ENCODE data around the gene FRMD4A.
A peak's percentile ranks its signal among the peaks of the same experiment; 100 is the strongest.

Gene FRMD4A

DNA sequence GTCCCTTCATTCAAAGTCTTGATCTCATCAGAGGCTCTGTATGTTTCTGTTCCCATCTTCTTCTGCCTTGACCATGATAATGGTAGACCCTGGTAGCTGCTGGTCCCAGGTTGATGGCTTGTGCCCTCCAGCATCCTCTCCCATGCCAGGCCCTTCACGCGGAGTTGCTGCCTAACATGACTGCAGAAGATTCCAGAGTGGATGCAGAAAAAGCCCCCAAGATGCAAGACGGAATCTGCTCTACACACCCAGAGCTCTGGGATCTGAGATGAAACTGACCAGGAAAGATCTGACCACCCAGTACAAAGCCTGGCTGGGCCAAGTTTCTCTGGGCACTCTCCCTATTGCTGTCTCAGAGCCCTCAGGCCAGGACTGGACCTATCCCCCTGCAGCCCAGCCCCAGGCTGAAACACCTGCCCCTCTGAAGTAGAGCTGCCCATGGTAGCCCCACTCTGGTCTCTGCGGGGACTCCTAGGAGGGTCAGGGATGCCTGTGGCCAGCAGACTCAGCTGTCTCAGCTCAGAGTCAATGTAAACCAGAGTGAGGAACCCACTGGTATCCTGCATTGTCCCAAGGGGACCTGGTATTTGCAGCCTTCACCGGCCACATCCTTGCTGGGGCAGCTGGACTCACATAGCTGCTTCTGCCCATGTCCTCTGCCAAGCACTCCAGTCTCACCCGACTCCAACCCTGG lies 9.5 kb upstream of the FRMD4A start:
- DNase-seq (ENCODE audit: low read depth) = no peak

DNA sequence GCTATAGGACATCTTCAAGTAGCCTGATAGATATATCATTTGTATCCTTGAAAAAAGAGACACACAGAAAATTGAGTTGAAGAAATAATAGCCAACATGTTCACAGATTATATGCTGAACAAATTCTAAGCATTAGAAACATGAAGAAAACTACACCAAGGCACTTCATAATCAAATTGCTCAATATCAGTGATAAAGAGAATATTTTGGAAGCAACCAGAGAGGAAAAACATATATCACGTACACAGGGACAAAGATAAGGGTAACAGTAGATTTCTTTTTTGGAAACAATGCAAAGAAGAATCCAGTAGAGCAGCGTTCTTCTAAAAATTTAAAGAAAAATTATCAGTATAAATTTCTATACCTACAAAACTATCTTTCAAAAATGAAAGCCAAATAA lies 6.0 kb upstream of the FRMD4A start:
- DNase-seq (ENCODE audit: low read depth) = no peak

DNA sequence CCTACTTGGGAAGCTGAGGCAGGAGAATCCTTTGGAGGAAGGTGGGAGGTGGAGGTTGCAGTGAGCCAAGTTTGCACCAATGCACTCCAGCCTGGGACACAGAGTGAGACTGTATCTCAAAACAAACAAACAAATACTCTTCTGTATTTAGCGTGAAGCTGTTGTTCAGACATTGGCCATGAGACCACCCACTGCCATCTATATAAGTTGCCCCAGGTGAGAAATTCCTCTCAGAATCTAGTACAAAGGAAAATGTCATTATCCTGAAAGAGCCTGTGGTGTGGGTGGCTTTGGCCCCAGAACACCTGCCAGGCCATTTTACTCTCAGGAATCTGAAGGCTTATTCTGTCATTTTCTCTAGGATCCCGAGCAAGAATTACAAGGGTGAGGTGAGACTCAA lies 4.0 kb upstream of the FRMD4A start:
- DNase-seq (ENCODE audit: low read depth) = no peak

DNA sequence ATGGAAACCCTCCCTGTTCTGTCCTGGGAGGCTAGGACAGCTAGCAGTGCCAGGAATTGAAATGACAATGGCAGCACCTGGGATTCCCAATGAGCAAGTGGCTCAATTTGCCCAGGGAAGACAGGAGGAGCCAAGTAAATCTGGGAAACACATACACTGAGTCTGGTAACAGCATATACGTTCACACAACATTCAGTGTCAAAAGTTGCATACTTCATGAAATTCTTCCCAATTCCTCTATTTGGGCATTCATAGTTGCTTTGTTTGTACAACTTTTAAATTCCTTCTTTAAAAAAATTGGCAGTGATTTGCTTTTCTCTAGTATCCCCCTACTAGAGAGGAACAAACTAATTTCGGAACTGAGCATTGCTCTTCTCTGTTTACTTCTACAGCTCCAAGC lies 2.9 kb upstream of the FRMD4A start:
- DNase-seq (ENCODE audit: low read depth) = no peak

DNA sequence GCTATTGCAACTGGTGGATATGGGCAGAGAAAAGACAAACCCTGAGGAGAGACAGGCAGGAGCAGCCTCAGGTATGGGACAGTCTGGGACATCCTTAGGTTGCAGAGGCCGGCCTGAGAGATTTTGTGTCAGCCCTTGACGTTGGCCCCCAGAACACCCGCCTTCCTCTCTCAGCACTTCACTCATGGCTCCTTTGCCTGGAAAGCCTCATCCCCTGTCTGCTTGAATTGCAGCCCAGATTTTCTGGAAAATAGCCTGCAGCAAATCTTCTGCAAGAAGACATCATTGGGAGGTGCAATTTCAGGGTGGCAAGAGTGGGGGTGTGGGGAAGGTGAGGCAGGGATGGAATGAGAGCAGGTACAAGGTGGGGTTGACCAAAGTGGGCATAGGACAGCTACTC lies 2.2 kb upstream of the FRMD4A start:
- no peak for DNase-seq (ENCODE audit: low read depth)

DNA sequence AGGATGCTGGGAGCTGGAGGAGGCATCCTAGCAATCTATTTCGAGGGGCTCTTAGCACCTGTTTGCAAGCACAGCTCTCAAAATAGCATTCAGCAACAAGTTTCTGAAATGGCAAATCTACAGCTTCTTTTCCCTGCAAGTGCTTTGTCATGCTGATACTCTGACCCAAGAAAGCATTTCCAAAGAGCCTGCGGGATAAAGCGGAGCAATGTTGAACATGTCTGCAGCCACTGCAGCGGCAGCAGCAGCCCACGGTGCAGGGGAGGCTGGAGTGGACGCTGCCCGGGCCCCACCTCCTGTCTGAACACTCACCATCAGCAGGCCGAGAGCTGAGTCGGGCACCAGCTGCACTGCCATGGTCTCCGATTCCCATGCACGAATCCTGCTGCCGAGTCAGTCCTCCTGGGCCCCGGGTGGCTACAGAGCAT lies 964 bp downstream of the FRMD4A start:
- no peak for DNase-seq (ENCODE audit: low read depth)

DNA sequence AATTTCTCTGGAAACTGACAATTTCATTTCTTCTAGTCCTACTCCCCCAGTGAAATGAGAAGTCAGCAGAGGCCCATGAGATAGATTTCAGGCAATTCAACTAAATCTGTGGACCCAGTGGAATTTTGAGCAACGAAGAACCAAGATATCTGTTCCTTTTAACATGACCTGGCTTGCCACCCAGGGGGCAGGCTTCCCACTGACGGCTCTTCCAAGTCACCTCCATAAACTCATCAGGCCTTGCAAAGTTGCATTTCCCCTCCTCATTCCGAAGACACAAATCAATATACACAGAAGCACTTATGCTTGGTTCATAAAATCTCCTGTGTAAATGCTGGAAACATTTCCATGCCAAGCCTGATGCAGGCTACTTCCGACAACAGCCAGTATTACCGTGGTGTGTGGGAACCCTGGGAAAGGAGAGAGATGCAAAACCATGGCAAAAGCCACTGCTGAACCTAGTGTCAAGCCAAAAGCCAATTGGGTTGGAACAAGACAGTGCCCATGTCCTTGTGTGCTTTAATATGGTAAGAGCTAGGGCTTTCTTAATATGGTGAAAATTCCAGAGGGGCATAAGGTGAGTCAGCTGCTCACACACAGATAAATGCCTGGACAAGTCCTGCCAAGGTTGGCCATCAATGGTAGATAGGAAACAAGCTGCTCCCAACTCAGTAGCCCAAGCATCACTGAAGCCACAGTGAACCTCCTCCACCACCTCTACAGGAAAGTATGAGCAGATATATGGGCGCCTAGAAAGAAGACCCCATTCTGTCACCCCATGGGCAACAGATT lies 1.6 kb downstream of the FRMD4A start:
- no peak for DNase-seq (ENCODE audit: low read depth)

DNA sequence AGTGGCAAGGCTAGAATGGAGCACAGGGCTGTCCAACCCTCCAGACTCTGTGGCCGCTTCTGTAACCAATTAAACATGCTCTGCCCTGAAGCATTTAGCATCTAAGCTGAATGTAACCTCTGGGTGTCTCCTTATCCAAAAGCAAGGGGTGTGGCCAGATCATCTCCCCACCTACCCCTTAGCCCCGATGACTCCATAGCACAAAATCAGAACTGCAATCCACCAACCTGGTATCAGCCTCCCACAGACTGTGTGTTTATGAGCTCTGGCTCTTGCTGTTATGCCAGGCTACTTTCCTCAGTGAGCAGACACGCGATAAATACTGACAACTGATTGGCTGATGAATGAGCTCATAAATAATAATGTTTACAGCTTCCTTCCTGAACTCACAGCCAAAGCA lies 3.2 kb downstream of the FRMD4A start:
- DNase-seq (ENCODE audit: low read depth) = no peak

DNA sequence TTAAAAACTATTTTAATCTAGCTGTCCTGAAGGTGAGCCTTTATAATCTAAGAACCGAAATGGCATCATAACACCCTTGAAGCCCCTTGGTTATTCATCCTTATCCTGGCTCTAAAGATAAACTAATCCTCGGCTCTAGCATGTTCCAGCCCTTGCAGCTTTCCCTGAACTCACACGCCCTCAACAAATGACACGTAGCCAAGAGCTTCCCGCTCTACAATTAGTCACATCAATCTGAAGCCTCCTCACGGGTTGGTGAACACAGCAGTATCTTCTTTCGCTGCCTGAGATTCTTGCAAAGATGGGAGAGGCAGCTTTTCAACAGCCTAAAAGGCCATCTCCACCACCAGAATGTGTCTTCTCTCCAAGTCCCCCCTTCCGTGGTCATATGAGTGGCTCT lies 4.1 kb downstream of the FRMD4A start:
- DNase-seq (ENCODE audit: low read depth) = no peak

DNA sequence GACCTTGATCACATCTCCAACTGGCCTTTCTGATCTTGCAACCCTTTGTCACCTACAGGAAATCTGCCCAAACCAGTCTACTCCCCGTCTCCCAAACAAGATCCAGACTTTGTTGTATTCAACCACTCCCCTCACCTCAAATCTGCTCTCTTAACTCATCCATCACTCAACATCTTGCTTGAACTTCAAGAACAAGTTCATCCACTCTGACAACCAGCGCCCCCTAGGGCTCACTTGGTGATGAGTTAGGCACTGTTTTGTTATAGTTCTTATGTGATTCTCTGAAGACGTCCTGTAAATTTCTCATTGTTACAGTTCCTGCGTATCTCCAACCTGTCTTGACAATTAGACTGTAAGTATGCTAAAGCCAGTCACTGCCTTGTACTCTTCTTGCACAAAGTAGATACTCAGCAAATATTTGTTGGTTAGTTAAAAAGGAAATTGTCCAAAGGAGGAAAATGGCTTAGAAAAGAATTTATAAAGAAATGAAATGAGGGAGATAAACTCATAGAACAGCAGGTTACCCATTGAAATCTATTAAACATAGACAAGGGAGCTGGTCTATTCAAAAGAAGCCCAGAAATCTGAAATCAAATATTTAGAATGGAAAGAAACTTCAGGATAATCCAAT lies 5.3 kb downstream of the FRMD4A start:
- DNase-seq (ENCODE audit: low read depth) = peak; percentile 34

DNA sequence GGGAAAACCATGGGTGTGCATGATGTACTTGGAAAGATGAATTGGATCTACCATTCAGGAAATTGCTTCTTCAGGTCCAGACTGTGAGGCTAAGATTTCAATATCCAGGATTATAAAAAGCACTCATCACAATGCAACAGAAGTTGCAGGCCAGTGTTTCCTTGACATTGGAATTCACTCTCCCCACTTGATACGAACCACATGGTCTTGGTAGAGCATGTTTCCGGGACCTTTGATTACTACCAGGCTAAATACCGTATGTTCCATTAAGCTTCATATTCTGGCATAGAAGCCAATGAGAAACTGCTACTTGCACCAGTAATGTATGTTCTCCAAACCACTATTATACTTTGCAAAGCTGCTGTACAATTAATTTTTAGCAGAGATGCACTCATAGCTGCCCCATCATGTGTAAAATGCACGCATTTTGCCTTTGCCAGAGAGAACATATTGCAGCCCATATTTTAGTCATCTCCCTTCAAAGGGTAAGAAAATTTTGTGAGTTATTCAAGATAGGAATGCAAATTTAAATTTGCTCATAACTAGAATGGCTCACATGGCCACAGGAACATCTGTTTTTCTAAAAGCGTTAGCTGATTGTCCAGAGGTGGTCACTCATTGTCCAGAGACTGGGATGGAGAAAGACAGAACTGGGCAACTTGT lies 8.1 kb downstream of the FRMD4A start:
- no peak for DNase-seq (ENCODE audit: low read depth)

DNA sequence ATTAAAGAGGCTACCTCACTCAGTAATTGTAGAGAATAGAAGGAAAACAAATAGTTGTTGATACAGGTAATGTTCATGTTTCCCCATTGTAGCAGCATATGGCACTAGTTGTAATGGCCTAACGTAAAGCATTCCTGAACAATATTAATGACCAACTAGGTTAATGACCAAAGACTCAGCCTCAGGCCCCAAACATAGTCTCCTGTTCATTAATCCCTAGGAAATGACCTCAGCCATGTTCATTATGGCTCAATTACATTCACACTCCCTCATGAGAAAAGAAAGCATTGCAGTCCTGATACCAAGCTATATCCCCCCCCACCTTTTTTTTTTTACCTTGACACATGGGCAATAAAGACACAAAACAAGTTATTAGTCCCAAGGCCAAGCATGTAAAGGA lies 12.7 kb downstream of the FRMD4A start:
- DNase-seq (ENCODE audit: low read depth) = no peak

DNA sequence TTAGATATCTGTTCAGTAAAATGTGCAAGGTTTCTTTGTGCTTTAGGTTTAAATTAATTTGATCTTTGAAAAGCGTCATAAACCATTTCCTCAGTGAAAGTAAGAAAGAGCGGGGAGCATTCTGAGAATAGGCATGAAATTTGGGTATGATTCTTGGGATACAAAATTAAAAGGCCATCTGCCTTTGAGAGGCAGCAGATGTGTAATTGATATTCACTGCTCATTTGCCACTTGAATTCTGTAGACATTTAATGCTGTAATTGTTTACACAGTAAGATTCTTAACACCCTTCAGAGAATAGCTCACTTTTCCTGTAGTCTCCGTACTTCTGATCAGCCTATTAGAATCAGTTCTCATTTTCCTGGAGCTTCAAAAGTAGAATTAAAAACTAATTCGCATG lies 18.7 kb downstream of the FRMD4A start:
- no peak for DNase-seq (ENCODE audit: low read depth)

DNA sequence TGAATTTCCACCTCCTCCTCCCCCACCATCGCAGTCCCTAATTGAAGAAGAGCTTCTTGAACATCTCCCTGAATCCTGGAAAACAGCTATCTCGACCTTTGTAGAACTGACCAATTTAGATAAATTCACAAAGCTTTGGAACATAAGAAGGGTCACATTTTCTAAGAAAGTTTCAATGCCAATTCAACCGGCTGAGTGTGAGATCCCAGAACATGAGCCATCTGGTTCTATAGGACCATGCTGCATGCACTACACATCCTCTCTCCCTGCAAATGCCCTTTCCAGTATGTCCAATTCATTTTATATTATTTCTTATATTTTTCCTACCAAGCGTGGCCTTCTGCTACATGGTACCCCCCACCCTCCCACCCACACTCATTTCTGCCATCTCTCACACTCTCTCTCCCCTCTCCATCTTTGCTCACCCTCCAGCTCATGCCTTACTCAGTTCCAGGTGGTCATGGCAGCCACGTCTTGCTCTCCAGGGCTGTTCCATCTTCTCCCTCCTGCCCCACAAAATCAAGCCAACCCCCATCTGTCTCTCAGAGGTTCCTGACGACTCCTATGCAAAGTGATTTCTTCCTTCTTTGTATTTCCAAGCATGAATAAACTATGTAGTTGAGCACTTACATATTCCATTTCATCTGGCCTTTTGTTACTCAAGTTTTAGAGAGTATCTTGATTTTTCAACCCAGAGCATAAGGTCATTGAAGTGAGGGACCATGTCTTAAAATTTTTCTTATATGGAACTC lies 19.3 kb downstream of the FRMD4A start:
- DNase-seq (ENCODE audit: low read depth) = no peak

DNA sequence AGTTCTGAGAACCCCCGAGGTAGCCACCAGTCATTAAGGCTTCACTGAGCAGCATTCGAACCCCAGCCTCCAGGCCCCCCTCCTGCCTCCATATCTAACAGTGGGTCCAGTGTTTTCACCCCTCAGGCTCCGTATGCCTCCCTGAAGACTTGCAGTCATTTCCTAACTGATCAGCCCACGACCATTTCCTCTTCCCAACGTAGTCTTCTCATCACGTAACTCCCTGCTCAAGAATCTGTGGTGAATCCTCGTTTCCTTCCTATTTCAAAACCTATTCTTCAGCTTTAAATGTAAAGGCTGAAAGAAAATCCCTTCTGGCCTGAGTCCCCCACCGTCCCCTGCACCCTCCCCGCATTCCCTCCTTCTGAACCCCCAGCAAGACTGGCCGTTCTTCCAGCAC lies 21.1 kb downstream of the FRMD4A start:
- DNase-seq (ENCODE audit: low read depth) = no peak

DNA sequence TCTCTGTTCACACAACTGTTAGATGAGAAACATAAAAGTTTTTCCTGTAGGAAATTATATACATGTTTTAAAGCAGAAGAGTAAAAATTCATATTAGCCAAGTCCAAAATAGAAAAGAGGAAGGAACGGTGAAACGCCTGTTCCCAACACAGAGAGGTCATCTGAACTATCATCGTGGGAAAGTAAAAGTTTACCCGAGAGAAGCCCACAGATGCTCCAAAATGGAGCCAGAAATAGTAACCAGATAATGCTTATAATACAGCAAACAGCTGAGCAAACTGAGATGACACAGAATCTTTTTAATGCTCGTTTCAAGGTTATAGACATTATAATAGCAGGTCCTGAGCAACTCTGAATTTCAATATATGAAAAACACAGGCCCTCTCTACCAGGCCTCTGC lies 24.5 kb downstream of the FRMD4A start:
- no peak for DNase-seq (ENCODE audit: low read depth)

DNA sequence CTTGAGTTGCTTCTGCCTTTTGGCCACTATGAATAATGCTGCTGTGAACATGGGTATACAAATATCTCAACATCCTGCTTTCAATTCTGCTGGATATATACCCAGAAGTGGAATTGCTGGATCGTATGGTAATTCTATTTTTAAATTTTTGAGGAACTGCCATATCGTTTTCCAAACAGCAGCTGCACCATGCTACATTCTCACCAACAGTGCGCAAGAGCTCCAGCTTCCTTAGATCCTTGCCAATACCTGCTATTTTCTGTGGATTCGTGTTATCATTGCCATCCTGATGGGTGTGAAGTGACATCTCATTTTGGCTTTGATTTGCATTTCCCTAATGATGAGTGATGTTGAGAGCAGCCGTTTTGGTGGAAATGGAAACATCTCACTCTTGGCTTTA lies 26.7 kb downstream of the FRMD4A start:
- no peak for DNase-seq (ENCODE audit: low read depth)

DNA sequence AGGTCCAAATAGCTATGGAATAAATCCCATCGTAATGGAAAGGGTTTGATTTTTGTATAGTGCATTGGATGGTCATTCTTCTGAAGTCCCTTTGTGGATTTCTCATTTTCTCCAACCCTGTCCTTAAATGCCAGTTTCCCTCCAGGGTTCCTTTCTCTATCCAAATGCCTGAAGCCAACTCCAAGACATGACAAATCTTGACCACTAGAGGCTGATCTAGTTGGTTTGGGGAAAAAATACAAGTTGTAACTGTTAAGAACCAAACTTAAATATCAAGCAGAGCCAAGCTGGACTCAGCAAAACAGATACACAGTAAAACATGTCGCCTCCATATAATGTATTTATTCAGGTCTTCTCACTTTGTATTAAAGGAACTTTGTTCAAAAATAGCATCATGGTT lies 28.7 kb downstream of the FRMD4A start:
- DNase-seq (ENCODE audit: low read depth) = peak; percentile 18

DNA sequence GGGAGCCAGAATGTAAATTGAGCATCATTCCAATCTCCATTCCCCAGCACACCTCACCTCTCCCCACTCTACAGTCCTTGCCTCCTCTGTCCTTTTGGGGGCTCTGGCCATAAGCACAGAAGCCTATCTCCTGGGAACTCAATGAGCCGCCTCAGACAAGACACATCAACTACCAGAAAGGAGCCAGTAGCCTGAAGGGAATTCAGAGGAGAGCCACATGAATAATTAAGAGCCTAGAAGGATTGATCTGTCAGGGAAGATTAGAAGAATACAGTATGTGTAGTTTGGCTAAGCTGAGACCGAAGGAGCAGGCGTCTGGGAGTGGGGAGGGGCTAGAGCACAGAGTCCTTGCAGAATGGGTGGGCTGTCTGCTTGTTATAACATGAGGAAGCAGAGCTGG lies 31.2 kb downstream of the FRMD4A start:
- no peak for DNase-seq (ENCODE audit: low read depth)

DNA sequence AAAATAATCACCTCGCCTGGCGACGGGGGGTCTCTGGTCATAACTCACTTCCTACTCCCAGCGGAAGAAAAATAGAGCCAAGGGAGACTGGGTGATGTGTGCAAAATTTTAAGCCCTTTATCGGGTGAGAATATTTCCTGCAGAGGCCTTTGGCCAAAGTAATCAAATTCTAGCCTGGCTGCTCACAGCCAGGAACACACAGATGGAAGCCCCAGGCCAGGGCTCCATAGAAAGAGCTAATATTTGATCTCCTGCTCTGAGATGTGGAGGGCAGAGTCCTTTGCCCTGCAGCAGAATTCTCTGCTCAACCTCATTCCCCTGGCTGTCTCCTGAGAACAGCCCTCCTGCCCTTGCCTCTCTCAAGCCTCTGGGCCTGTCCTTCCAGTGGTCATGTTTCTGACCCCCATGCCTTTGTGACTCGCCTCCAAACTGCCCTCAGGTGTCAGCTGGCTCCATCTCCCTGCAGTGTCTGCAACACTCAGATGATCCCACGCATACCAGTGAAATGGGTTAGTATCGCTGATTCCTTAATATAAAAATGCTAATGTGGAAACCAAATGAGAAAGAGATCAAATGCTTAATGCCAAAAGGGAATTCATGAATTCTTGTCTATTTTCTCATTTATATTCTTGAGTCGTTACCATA lies 34.5 kb downstream of the FRMD4A start:
- DNase-seq (ENCODE audit: low read depth) = no peak

DNA sequence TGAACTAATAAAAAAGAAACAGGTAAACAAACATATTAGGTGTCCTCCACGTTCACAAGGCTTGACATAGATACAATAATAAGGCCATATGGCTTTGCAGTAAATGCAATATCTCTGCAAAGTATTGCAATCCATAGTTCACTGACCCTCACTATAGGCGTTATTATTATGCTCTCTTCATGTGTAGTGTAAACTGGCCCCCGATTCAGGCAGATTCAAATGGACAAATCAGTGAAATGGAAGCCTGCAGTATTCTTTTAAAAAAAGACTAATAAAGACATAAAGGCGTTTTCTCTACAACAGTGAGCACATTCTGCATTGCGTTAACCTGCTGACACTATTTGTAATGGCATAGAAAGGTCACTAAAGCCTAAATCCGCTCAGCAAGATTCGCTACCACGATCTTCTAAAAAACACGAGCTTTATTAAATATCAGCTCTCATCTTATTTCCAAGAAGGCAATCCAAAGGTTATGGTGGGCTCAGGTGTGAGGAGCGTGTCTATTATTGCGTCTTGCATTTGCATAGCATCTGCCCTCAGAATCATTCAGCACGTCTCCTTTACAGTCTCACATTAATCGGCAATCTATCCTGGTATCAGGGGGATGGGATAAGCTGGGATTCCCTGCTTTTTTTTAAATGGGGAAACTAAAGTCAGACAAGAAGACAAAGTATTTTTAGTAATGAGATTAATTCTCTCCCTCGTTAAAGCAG lies 36.2 kb downstream of the FRMD4A start:
- no peak for DNase-seq (ENCODE audit: low read depth)
